Tibial nerve (tissue), 3 donors: ENCODE data around the gene GPC3.

ENCODE experiments used
- POLR2A ChIP-seq, 2 donors: fragments of 450-650 bp; IDR thresholded peaks; one replicate each; pipeline ENCODE4 v1.6.1; 2017; ENCODE audit warnings: antibody characterized with exemption in 2 of 2, mild to moderate bottlenecking in 2 of 2, moderate library complexity in 2 of 2
- TF ChIP-seq, protein P1 (sequence below), 5 experiments: fragments of 200-600 bp in 3 of 5; fragments of 450-650 bp in 2 of 5; sonication (generic) in 3 of 5; IDR thresholded peaks; one replicate each; pipeline ENCODE4 v1.5.1; 2016 to 2019; ENCODE audit warnings: antibody characterized with exemption in 5 of 5, mild to moderate bottlenecking in 3 of 5, moderate library complexity in 2 of 5

DNA sequence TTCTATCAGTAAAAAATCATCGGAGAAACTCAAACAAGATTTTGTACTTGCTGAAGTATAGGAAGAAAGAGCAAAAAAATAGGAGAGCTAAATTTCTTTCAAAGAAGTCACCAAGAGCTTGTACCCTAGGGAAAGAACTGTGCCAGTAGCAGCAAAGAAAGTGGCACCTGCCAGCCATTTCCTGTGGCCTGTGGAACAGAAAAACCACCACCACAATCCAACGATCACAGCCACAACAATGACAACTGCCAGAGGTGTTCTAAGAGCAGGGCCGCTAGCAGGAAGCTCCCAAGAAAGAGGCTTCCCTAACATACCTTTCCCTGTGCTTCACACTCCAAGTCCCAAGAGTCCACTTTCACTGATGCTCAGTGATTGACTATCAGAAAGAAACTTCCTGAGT is 304.0 kb downstream of the GPC3 start:
- TF ChIP-seq, protein P1, sequence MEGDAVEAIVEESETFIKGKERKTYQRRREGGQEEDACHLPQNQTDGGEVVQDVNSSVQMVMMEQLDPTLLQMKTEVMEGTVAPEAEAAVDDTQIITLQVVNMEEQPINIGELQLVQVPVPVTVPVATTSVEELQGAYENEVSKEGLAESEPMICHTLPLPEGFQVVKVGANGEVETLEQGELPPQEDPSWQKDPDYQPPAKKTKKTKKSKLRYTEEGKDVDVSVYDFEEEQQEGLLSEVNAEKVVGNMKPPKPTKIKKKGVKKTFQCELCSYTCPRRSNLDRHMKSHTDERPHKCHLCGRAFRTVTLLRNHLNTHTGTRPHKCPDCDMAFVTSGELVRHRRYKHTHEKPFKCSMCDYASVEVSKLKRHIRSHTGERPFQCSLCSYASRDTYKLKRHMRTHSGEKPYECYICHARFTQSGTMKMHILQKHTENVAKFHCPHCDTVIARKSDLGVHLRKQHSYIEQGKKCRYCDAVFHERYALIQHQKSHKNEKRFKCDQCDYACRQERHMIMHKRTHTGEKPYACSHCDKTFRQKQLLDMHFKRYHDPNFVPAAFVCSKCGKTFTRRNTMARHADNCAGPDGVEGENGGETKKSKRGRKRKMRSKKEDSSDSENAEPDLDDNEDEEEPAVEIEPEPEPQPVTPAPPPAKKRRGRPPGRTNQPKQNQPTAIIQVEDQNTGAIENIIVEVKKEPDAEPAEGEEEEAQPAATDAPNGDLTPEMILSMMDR (IDR thresholded peaks at IDR 0.05): no peak
- no peak for TF ChIP-seq POLR2A (IDR thresholded peaks at IDR 0.05)
